Erythroblast (primary cell): ENCODE data around the gene SLC25A13.

Experiments
- GATA1 ChIP-seq: IDR thresholded peaks from 2 replicates; pipeline ENCODE4 v1.6.1; 2011; ENCODE audit warnings: low read depth, mild to moderate bottlenecking, control low read depth, low read length, moderate library complexity
- POLR2A ChIP-seq: IDR thresholded peaks from 2 replicates; pipeline ENCODE4 v1.6.1; 2011; ENCODE audit warnings: mild to moderate bottlenecking, low read length

GRCh38 chr7:96308950-96309263 lies 13.0 kb downstream of the SLC25A13 start:
- TF ChIP-seq POLR2A (no peak), GATA1 (no peak)
